GM20000 (cell line): ENCODE results near the gene LMOD3.

Experiments
- DNase-seq: peaks from one replicate; pipeline ENCODE4 v3.0.0; 2012; ENCODE audit warnings: low spot score
- TF ChIP-seq, protein P1 (sequence below): IDR thresholded peaks from 2 replicates; pipeline ENCODE4 v1.5.1; 2012; ENCODE audit warnings: mild to moderate bottlenecking, control low read depth; ENCODE audit errors: extremely low read depth, missing control alignments

The LMOD3 gene

DNA sequence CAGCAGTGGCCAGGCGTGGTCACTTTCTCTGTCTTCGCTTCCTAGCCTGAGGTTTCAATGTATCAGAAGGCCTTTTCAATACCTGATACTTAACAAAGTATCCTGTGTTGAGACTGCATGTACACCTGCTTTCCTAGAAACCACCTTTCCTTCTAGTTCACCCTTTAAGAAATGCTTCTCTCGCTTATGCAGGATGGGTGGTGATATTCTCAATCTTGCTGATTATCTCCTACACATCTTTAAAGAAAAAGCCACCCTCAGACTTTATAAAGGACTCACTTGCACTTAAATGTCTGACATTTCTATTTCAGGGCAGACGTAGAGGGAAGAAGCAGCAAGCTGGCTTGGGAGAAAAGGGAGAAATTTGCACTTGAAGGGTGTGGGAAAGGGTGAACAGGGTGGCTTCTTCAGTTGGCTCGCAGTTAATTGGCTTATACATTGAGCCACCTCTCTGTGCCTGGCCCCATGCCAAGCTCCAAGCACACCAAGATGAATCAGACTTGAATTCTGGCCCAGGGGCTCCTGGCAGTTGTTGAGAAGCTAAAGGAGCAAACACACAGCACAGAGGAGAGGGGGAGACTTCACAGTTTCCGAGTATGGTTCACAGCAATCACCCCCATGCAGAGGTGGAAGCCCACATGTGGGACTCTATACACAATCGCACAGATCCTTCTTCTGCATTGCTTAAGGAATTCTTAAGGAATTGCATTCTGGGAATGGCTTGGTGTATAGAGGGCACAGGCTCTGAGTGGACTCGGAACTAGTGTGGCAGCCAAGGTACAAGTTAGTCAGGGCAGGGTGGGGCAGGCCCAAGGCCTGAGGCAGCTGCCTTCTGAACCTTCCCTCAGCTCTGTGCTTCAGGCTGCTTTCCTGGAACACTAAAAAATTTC, 36.3 kb downstream of the LMOD3 start:
- TF ChIP-seq, protein P1, sequence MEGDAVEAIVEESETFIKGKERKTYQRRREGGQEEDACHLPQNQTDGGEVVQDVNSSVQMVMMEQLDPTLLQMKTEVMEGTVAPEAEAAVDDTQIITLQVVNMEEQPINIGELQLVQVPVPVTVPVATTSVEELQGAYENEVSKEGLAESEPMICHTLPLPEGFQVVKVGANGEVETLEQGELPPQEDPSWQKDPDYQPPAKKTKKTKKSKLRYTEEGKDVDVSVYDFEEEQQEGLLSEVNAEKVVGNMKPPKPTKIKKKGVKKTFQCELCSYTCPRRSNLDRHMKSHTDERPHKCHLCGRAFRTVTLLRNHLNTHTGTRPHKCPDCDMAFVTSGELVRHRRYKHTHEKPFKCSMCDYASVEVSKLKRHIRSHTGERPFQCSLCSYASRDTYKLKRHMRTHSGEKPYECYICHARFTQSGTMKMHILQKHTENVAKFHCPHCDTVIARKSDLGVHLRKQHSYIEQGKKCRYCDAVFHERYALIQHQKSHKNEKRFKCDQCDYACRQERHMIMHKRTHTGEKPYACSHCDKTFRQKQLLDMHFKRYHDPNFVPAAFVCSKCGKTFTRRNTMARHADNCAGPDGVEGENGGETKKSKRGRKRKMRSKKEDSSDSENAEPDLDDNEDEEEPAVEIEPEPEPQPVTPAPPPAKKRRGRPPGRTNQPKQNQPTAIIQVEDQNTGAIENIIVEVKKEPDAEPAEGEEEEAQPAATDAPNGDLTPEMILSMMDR = no peak
- no peak for DNase-seq

DNA sequence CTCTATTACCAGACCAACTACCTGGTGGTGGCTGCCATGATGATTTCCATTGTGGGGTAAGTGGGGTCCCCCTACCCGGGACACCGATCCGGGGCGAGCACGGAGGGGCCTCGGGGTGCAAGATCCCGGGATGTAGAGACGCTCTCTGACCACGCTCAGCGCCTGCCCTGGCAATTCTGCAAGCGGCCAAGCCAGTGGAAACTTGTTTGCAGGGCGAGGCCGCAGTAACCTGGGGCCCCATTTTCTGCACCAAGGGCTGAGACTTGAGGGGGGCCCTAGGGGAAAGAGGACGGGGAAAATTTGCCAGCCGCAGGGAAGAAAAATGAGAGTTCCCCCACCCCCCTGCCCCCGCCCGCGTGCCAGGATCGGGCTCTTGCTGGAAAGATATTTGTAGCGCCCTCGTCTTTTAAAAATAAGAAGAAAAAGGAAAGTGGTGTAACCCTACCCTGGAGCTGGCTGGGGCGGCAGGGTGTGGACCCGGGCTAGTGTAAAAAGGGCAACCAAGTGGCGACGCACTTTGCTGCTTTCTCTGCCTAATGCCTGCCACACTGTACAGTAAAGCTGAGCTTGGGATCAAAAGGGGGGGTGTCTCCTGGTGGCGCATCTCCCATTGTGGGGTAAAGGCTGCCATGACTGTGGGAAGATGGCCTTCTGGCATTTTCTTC, 37.1 kb downstream of the LMOD3 start:
- no peak for DNase-seq
- TF ChIP-seq, protein P1 = no peak

DNA sequence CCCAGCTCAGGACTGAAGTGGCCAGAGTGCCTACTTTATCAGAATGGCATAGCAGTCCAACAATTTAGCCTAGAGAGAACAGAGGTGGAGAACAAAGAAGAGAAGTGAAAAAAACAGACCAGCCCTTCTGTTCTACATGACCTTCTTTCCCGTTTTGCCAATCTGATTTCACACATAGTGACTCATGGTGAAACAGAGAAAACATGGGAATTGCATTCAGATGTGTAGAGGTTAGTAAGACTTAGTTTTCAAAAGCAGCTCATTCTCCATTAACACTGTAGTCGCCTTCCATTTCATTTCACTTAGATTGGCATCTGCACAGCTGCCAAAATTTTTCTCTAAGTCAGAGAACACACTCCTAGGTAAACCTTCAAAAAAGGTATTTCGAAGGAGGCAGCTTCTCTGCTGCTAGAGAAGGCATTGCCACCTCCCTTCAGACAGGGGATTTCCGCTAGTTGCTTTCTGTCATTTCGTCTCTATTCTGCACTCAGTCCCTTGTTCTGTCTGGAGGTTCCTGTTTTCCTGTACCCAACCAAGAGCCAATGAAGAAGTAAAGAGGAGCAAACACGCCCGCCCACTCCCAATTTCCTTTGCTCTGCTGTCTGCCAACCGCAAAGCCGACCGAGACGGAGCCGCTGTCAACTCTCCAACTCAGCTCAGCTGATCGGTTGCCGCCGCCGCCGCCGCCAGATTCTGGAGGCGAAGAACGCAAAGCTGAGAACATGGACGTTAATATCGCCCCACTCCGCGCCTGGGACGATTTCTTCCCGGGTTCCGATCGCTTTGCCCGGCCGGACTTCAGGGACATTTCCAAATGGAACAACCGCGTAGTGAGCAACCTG, 37.8 kb downstream of the LMOD3 start, which contains the start of gene ARL6IP5:
Gene ARL6IP5, plus strand, starts transcription at position 612 of the 842 bp plus-strand sequence. Its CDS starts 111 bp downstream, at position 723.
- TF ChIP-seq, protein P1 = no peak
- peak; percentile 75 for DNase-seq

DNA sequence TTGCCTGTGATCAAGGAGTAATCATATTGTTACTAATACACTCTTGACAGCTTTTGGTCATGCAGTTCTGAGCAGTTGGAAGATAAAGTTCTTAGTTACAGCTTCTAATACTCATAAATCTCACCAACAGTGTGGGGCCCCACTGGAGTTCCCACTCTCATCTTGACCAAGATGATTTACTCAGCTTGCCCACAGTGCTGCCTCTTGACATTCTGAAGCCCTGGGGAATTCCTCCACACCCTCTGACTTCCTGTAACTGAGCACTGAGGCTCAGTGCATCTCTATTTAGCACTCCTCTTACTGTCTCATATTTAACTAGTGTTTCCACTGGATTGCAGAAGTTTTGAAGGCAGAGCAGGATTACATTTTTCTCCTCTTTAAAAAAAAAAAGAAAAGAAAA, 39.6 kb downstream of the LMOD3 start:
- peak; percentile 69 for DNase-seq
- TF ChIP-seq, protein P1 = no peak

DNA sequence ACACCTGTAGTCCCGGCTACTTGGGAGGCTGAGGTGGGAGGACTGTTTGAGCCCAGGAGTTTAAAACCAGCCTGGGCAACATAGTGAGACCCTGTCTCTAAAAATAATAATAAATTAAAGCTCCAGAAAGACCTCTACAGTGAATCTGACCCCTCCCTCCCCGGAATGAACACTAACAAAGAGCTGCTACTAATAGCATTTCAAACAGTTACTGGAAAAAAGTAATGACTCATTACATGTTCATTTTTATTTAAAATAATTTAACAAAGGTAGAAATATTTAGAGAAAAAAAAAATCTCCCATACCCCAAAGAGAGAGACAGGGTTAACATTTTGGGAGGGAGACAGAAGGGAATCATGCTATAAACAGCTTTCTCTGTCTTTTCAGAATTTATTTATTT, 40.0 kb downstream of the LMOD3 start:
- DNase-seq = no peak
- TF ChIP-seq, protein P1 = no peak

- no peak for DNase-seq
- TF ChIP-seq, protein P1 = no peak
Observed at GRCh38 chr3:69081583-69082262, 40.7 kb downstream of the LMOD3 start.
